OCI-LY3 (cell line): ENCODE results near the gene TMEM232.

Source experiments
- CTCF ChIP-seq: fragments of 200-600, 300-600 bp; sonication (generic); IDR thresholded peaks from 2 replicates; pipeline ENCODE4 v1.5.1; 2014; ENCODE audit warnings: antibody characterized with exemption, low read length, low read depth
- EZH2phosphoT487 ChIP-seq: fragments of 200-600 bp; shearing (Covaris generic); IDR thresholded peaks from 2 replicates; pipeline ENCODE4 v1.6.1; 2018; ENCODE audit warnings: antibody characterized with exemption, mixed run types, low read depth

GRCh38 chr5:110383231-110383630 is 343.2 kb downstream of the TMEM232 start:
- TF ChIP-seq CTCF, result no peak
- TF ChIP-seq EZH2phosphoT487, result no peak
